BLaER1 (cell line): ENCODE measurements around the gene CASKIN1.

Experiments used
- H3K27ac ChIP-seq: shearing (Covaris generic); formaldehyde crosslinking; 2 replicates; pipeline ENCODE4 v1.8.1; 2022
- H3K27me3 ChIP-seq: shearing (Covaris generic); formaldehyde crosslinking; 2 replicates; pipeline ENCODE4 v1.8.1; 2022
- H3K36me3 ChIP-seq: shearing (Covaris generic); formaldehyde crosslinking; 2 replicates; pipeline ENCODE4 v1.8.1; 2022
- H3K4me1 ChIP-seq: shearing (Covaris generic); formaldehyde crosslinking; 2 replicates; pipeline ENCODE4 v1.8.1; 2022
- H3K4me2 ChIP-seq: shearing (Covaris generic); formaldehyde crosslinking; 2 replicates; pipeline ENCODE4 v1.8.1; 2022
- H3K4me3 ChIP-seq: shearing (Covaris generic); formaldehyde crosslinking; 2 replicates; pipeline ENCODE4 v1.8.1; 2022
- H3K9ac ChIP-seq: shearing (Covaris generic); formaldehyde crosslinking; 2 replicates; pipeline ENCODE4 v1.8.1; 2022
- H3K9me3 ChIP-seq: shearing (Covaris generic); formaldehyde crosslinking; 2 replicates; pipeline ENCODE4 v1.8.1; 2022
- H4K20me1 ChIP-seq: shearing (Covaris generic); formaldehyde crosslinking; 2 replicates; pipeline ENCODE4 v1.8.1; 2022
- Cebpa-rat ChIP-seq: shearing (Covaris generic); IDR thresholded peaks from 2 replicates; pipeline ENCODE4 v1.8.1; 2022

CASKIN1 gene

DNA sequence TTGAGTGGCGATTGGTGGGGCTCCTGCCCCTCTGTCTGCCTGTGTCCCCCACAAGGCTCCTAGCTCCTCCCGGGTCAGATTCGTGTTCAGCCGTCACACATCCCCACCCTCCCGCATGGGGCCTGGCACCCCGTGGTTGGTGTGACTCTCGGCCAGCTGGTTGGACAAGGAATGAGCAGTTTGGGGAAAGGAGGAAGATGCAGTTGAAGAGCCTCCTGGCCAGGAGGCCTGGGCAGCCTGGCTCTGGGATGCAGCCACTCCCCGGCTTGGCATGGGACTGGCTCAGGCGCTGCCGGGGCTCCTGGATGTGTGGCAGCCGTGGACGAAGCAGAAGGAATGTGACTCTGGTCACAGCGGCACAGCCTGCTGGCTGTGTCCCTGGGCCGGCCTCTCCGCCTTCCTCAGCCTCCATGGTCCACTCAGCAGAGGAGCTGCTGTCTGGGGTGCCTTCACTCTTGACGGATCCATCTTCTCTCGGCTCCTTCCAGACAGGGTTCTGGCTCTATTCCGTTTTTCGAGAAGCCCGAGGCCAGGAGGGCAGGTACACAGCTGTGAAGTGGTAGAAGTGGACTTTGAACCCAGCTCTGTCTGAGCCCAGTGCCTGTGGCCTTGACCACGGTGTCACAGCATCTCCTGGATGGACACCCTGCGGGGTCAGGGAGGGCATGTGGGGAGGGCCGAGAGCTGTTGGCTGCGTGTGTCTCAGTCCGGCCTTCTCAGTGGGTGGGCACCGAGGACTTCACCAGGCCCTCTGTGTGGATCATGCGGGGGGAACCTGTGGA is 38.7 kb downstream of the CASKIN1 start:
- no peaks in the 10 kb centered on the region for H3K27me3 ChIP-seq
- H3K4me2 ChIP-seq = peak overlapping the region; percentile 98
- peak overlapping the region; percentile 88 for H3K27ac ChIP-seq
- H3K9me3 ChIP-seq = no peaks in the 10 kb centered on the region
- peaks cover 88% of the 10 kb centered on the region for H4K20me1 ChIP-seq
- TF ChIP-seq Cebpa-rat = no peak
- H3K9ac ChIP-seq = peak overlapping the region; percentile 92
- H3K36me3 ChIP-seq = peaks cover 36% of the 10 kb centered on the region
- H3K4me1 ChIP-seq = peaks cover 64% of the 10 kb centered on the region
- peak overlapping the region; percentile 90 for H3K4me3 ChIP-seq

DNA sequence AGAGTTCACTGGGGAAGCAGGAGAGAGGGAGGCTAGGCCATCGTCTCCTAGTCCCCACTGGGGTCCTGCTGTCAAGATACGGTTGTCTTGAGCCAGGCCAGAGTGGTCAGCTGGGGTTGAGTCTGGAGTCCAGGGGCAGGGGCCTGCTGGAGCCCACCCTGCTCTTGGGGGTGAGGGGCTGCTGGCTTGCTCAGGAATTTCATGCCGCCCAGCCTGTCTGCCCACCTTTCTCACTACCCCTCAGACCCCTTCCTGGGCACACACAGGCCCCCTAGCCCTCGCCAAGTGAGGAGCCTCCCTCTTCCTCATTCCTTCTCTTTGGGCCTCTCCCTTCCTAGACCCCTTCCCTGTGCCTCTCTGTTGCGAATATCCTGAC is 39.6 kb downstream of the CASKIN1 start:
- Histone ChIP-seq H3K4me3 (peak overlapping the region; percentile 90), H3K4me2 (peak overlapping the region; percentile 98), H3K9me3 (no peaks in the 10 kb centered on the region), H4K20me1 (peaks cover 88% of the 10 kb centered on the region), H3K27me3 (no peaks in the 10 kb centered on the region), H3K4me1 (peaks cover 64% of the 10 kb centered on the region), H3K9ac (peak overlapping the region; percentile 92), H3K36me3 (peaks cover 36% of the 10 kb centered on the region), H3K27ac (peak overlapping the region; percentile 88)
- TF ChIP-seq Cebpa-rat = no peak

DNA sequence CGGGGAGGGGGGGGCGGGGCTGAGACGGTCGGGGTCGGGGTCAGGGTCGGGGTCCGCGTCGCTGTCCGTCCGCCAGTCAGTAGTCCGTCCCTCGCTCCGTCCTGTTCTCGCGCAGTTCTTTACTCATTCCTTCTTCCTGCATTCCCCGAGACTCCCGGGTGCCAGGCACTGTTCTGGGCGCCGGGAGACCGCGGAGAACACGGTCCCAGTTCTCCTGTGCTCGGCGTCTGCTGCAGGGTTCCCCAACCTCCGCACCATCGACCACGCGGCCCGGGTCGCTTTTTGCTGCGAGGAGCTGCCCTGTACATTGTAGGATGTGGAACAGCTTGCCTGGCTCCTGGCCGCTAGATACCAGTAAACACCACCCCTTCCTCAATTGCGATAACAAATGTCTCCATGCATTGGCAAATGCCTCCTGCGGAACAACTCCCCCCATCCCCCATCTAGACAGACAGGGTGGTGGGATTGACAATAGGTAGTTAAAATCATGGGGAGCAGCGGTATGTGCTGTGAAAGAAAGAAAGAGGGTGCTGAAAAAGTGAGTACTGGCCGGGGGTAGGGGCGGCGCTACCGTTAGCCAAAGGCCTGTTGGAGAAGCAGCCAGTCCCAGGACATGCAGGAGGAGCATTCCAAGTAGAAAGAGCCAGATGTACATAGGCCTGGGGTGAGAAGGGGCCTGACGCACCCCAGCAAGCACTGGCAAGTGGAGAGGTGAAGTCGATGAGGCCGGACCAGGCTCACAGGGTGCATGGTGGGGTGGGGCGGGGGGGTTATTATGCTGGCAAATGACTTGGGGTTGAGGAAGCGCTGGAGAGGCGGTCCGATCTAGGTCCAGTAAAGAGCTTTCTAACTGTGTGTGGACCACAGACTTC is 40.2 kb downstream of the CASKIN1 start:
- peaks cover 42% of the 10 kb centered on the region for H3K36me3 ChIP-seq
- peak overlapping the region; percentile 88 for H3K27ac ChIP-seq
- H3K4me1 ChIP-seq = peaks cover 64% of the 10 kb centered on the region
- peak overlapping the region; percentile 90 for H3K4me3 ChIP-seq
- no peaks in the 10 kb centered on the region for H3K27me3 ChIP-seq
- peak overlapping the region; percentile 98 for H3K4me2 ChIP-seq
- TF ChIP-seq Cebpa-rat = no peak
- H3K9ac ChIP-seq = peak overlapping the region; percentile 92
- H4K20me1 ChIP-seq = peaks cover 88% of the 10 kb centered on the region
- H3K9me3 ChIP-seq = no peaks in the 10 kb centered on the region

DNA sequence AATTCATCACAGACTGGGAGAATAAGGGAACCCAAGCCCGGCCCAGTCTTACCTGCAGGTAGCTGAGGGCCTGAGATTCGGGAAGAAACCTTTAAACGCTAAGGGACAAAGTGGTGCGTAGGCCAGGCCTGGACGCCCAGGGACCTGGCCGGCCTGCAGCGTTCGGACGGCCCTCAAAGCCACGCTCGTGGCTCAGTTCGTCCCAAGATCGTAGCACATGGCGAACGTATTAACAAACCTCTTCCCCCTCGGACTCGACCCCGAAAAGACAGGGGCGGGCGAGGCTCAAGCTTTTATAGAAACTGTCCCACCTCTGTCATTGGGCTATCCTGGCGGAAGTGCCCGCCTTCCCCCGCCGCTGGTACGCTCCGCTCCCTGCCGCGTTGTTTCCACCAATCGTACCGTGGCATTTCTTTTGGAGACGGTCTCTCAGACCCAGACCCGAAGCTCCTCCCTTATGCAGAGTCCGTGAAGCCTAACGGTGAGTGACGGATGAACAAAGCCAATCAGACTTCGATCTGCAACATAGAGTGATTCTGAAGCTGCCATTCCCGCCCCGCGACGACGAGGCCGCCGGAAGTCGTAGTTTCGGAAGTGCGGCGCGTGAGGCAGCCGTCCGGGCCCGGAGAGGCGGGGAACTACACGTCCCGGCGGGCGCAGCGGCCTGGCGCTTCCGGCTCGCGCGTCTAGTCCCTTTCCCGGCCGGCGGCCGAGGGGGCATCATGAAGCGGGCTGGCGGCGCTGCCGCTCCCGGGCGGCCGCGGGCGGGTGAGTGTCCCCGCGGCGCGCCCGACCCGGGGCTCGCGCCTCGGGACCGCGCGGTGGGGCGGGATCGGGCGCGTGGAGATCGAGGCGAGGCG is 41.1 kb downstream of the CASKIN1 start, which contains the start of gene TRAF7:
Gene TRAF7, plus strand, starts transcription at position 692 of the 860 bp plus-strand sequence. CDS start 8,139 bp downstream, outside the sequence.
- peaks cover 91% of the 10 kb centered on the region for H4K20me1 ChIP-seq
- H3K9ac ChIP-seq = peak within 1 kb of the TSS; percentile 99
- TF ChIP-seq Cebpa-rat = no peak
- H3K27me3 ChIP-seq = no peaks in the 10 kb centered on the region
- H3K36me3 ChIP-seq = peaks cover 46% of the 10 kb centered on the region
- no peaks in the 10 kb centered on the region for H3K9me3 ChIP-seq
- peak within 1 kb of the TSS; percentile 90 for H3K4me3 ChIP-seq
- peak within 1 kb of the TSS; percentile 100 for H3K4me2 ChIP-seq
- peak within 1 kb of the TSS; percentile 94 for H3K27ac ChIP-seq
- peaks cover 66% of the 10 kb centered on the region for H3K4me1 ChIP-seq

DNA sequence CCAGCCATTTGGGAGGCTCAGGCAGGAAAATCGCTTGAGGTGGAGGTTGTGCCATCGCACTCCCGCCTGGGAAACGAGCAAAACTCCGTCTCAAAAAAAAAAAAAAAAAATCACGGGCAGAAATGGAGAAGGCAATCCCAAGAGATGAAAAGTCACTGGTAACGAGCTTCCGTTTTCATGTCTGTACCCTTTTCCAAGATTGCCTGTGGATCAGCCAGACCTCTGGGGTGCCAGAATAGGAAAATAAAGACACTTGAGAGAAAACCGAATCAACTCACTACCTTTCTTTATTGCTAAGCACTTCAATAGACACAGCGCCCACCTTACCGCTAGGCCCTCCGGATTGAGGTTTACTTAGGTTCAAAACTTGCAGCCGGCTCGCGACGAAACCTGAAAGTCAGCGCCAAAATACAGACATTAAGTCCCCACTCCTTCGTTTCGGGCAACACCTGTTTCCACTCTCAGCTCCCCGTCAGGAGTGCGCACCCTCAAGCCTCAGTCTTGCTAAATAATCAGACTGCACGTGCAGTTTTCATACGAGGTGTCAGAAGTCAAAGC is 41.8 kb downstream of the CASKIN1 start:
- H3K4me2 ChIP-seq = peak overlapping the region; percentile 100
- H4K20me1 ChIP-seq = peaks cover 93% of the 10 kb centered on the region
- H3K4me3 ChIP-seq = peak overlapping the region; percentile 90
- peaks cover 46% of the 10 kb centered on the region for H3K36me3 ChIP-seq
- no peaks in the 10 kb centered on the region for H3K27me3 ChIP-seq
- no peak for TF ChIP-seq Cebpa-rat
- H3K9me3 ChIP-seq = no peaks in the 10 kb centered on the region
- H3K27ac ChIP-seq = peak overlapping the region; percentile 94
- H3K4me1 ChIP-seq = peaks cover 67% of the 10 kb centered on the region
- peak overlapping the region; percentile 99 for H3K9ac ChIP-seq

DNA sequence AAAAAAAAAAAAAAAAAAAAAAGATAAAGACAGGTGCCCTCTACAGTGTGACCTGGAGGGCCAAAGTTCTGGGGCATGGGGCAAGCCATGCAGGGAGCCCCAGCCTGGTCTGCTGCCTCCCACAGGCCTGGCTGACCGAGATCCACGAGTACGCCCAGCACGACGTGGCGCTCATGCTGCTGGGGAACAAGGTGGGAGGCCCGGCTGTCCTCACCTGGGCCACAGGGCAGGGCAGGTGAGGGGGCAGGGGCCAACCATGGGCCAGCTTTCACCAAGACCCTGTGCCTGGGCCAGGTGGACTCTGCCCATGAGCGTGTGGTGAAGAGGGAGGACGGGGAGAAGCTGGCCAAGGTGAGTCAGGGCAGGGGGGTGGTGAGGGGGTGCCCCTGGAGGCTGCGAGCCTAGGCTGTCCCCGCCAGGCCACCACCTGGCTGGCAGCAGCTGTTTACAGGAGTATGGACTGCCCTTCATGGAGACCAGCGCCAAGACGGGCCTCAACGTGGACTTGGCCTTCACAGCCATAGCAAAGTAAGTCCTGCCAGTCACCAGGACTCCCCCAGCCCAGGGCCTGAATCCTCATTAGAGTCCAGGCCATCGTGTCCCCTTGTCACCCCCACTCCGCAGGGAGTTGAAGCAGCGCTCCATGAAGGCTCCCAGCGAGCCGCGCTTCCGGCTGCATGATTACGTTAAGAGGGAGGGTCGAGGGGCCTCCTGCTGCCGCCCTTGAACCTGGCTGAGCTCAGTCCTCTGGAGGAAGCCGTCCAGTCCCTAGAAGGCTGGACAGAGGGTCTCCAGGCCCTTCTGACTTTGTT is 43.5 kb downstream of the CASKIN1 start:
- H3K27ac ChIP-seq = peak overlapping the region; percentile 94
- H3K4me3 ChIP-seq = peak overlapping the region; percentile 90
- no peaks in the 10 kb centered on the region for H3K27me3 ChIP-seq
- H3K9ac ChIP-seq = peak overlapping the region; percentile 99
- H3K9me3 ChIP-seq = no peaks in the 10 kb centered on the region
- peaks cover 67% of the 10 kb centered on the region for H3K4me1 ChIP-seq
- TF ChIP-seq Cebpa-rat = no peak
- peak overlapping the region; percentile 100 for H3K4me2 ChIP-seq
- H4K20me1 ChIP-seq = peaks cover 93% of the 10 kb centered on the region
- peaks cover 38% of the 10 kb centered on the region for H3K36me3 ChIP-seq

DNA sequence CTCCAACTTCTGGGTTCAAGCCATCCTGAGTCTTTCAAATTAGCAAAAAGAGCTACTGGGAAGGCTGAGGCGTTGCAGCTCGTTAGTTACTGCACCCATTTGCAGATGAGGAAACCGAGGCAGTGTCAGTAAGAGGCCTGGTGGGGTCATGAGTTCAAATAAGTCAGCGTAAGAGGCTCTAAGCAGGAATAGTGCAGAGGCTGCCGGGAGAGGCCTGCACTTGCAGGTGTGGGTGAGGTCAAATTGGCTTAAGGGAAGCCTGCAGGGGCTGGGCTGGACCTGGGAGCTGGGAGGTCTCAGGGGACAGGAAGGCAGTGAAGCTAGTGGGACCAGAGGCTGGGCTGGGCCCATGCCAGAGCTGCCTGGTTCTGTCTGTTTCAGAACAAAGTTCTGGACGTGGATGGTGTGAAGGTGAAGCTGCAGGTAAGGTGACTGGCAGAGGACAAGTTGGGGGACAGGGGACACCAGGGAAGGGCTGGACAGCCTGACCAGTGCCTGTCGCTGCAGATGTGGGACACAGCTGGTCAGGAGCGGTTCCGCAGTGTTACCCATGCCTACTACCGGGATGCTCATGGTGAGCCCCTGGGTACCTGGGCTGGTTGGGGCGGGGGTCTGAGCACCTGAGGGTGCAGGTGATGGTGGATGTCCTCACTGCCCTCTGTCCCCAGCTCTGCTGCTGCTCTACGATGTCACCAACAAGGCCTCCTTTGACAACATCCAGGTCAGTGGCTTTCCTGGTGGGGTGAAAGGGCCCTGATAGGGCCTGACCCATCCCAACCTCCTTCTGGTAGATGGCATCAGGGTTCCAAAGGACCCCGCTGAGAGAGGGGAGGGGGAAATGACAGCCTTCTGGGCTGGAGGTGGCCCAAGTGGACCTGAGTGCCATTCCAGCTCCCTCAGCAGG is 45.0 kb downstream of the CASKIN1 start:
- H3K9me3 ChIP-seq = no peaks in the 10 kb centered on the region
- peak overlapping the region; percentile 100 for H3K4me2 ChIP-seq
- no peak for TF ChIP-seq Cebpa-rat
- peak overlapping the region; percentile 99 for H3K9ac ChIP-seq
- H3K27ac ChIP-seq = peak overlapping the region; percentile 94
- H3K4me3 ChIP-seq = peak overlapping the region; percentile 90
- H4K20me1 ChIP-seq = peaks cover 93% of the 10 kb centered on the region
- H3K36me3 ChIP-seq = peaks cover 34% of the 10 kb centered on the region
- H3K4me1 ChIP-seq = peaks cover 67% of the 10 kb centered on the region
- H3K27me3 ChIP-seq = no peaks in the 10 kb centered on the region
